ENCODE results near the gene CBFA2T2.

DNA sequence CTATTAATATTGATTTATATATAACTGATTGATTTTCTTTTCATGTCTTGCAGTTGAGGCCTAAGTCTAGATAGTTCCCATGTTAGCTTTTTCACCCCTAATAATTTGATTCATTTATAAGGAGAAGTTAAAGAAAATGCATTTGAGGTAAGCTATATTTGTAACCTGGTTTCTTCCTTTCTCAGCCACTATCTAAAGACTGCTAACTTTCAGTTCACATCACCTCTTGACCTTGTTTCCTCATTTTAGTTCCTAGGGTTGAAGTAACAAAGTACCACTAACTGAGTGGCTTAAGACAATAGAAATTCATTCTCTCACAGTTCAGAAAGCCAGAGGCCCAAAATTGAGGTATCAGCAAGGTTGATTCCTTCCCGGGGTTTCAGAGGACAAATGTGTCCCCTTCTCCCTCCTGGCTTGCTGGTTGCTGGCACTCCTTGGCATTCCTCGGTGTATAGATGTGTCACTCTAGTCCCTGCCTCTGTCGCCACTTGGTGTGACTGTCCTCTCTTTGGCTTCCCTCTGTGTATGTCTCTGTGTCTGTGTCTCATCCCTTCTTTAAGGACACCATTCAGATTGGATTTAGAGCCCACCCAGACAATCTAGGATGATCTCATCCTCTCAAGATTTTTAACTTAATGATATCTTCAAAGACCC is 116.3 kb downstream of the CBFA2T2 start:
- TF ChIP-seq, protein P1, sequence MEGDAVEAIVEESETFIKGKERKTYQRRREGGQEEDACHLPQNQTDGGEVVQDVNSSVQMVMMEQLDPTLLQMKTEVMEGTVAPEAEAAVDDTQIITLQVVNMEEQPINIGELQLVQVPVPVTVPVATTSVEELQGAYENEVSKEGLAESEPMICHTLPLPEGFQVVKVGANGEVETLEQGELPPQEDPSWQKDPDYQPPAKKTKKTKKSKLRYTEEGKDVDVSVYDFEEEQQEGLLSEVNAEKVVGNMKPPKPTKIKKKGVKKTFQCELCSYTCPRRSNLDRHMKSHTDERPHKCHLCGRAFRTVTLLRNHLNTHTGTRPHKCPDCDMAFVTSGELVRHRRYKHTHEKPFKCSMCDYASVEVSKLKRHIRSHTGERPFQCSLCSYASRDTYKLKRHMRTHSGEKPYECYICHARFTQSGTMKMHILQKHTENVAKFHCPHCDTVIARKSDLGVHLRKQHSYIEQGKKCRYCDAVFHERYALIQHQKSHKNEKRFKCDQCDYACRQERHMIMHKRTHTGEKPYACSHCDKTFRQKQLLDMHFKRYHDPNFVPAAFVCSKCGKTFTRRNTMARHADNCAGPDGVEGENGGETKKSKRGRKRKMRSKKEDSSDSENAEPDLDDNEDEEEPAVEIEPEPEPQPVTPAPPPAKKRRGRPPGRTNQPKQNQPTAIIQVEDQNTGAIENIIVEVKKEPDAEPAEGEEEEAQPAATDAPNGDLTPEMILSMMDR (IDR thresholded peaks at IDR 0.05 in 2 of 3, conservative IDR thresholded peaks at IDR 0.05 in 1 of 3; ENCODE audit: control insufficient read depth in 2 of 3, extremely low read depth in 1 of 3, insufficient read depth in 1 of 3, low read depth in 3 of 3, low read length in 3 of 3), result no peak
- TF ChIP-seq RFX5 (IDR thresholded peaks at IDR 0.05; ENCODE audit: low read depth, low read length) (no peak), TCF12 (IDR thresholded peaks at IDR 0.05; ENCODE audit: low read depth, low read length) (no peak), MXI1 (IDR thresholded peaks at IDR 0.05; ENCODE audit: low read depth, low read length) (no peak), CREB1 (IDR thresholded peaks at IDR 0.05; ENCODE audit: low read depth) (no peak)
